ENCODE results near the gene TBC1D10A.
A peak's percentile ranks its signal among the peaks of the same experiment; 100 is the strongest.

Gene TBC1D10A, protein sequence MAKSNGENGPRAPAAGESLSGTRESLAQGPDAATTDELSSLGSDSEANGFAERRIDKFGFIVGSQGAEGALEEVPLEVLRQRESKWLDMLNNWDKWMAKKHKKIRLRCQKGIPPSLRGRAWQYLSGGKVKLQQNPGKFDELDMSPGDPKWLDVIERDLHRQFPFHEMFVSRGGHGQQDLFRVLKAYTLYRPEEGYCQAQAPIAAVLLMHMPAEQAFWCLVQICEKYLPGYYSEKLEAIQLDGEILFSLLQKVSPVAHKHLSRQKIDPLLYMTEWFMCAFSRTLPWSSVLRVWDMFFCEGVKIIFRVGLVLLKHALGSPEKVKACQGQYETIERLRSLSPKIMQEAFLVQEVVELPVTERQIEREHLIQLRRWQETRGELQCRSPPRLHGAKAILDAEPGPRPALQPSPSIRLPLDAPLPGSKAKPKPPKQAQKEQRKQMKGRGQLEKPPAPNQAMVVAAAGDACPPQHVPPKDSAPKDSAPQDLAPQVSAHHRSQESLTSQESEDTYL

DNA sequence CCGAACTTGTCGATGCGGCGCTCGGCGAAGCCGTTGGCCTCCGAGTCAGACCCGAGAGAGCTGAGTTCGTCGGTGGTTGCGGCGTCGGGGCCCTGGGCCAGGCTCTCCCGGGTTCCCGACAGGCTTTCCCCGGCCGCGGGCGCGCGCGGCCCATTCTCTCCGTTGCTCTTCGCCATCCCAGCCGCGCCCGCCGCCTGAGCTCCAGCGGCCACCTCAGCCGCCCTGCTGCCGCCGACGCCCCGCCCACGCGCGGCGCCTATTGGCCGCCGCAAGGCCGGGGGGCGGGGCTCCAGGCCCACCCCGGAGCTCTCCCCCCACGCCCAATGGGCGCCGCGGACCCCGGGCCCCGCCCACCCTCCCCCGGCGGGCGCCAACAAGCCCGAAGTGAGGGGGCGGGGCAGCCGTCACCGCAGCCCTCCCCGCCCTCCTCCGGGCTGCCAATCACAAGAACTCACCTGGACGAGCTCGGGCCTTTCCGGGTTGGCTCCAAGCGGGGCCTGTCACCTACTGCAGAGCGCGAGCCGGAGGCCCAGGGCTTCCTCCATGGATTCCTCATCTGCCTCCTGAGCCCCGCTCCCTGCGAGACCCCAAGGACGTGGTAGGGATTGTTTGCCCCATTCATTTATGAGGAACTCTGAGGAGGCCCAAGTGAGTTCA lies at the start of gene TBC1D10A:
Gene TBC1D10A, minus strand, starts transcription at position 236 of the 657 bp plus-strand sequence. Its CDS starts 60 bp downstream, at position 176.
- peak; percentile 92 for DNase-seq

DNA sequence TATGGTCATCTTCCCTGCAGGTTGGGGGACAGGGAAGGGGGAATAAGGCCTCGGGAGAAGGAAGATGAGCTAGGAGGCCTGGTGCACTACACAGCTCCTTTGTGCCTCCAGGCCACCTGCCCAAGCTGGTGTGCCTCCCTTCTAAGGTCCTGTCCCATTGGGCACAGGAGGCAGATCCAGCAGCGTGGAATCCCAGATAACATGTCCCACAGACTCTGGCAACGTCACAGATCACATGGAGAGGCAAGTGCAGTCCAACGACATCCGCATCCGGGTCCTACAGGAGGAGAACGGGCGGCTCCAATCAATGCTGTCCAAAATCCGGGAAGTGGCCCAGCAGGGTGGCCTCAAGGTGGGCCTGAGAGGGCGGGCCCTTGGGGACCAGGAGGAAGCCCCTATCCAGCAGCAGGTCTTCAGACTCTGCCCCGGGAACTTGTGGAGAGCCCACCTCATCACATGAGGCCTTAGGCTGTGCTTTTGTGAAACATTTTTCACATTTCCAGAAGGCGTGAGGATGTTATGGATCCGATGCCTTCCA lies 48.6 kb upstream of the TBC1D10A start:
- no peak for DNase-seq

DNA sequence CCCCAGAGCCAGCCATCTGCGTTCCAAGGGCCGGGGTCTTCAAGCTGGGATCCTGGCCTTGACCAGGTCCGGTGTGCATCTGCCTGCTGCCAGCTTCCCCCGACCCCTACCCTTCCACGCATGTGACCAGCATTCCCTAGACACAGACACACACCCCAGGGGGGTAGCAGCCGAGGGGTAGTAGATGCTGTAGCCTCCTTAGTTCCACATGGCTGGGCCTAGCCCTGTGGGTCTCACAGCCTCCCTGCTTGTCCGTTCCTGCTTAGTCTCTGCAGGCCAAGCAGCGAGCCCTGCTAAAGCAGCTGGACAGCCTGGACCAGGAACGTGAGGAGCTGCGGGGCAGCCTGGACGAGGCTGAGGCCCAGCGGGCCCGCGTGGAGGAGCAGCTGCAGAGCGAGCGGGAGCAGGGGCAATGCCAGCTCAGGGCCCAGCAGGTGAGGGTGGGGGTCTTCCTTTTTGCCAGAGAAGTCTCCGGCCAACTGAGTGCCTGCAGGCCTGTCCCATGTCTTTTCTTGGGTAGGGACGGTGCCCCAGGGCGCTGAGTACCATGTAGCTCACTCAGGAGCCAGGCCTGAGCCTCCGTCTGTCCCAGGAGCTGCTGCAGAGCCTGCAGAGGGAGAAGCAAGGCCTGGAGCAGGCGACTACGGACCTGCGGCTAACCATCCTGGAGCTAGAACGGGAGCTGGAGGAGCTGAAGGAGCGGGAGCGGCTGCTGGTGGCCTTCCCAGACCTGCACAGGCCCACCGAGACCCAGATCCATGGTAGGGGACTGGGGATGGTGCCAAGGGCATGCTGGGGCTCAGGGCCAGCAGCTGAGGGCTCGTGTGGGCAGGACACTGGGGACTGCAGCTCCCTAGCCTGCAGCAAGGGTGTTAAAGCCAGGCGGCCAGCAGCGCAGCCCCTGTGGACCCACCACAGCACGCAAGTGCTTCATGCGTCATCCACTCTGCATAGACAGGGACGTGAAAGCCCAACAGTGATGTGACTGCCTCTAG lies 46.9 kb upstream of the TBC1D10A start:
- no peak for DNase-seq

- DNase-seq, result no peak
These were observed 46.2 kb upstream of the TBC1D10A start for GRCh38 chr22:30372915-30373314.

DNA sequence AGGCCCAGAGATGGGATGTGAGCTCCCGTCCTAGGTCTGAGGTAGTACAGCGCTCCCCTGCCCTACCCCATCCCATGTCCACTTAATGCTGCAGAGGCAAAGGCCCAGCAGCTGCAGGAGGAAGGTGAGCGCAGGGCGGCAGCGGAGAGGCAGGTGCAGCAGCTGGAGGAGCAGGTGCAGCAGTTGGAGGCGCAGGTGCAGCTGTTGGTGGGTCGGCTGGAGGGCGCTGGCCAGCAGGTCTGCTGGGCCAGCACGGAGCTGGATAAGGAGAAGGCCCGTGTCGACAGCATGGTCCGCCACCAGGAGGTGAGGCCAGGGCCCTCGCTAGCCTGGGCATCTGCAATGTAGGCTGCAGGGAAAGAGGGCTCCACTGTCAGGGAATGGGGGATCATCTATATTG lies 45.2 kb upstream of the TBC1D10A start:
- no peak for DNase-seq

GRCh38 chr22:30371321-30371720 lies 44.6 kb upstream of the TBC1D10A start:
- DNase-seq, result no peak

- no peak for DNase-seq
These were observed 44.0 kb upstream of the TBC1D10A start for GRCh38 chr22:30370641-30371230.

GRCh38 chr22:30368420-30368819 lies 41.7 kb upstream of the TBC1D10A start:
- DNase-seq, result no peak

DNA sequence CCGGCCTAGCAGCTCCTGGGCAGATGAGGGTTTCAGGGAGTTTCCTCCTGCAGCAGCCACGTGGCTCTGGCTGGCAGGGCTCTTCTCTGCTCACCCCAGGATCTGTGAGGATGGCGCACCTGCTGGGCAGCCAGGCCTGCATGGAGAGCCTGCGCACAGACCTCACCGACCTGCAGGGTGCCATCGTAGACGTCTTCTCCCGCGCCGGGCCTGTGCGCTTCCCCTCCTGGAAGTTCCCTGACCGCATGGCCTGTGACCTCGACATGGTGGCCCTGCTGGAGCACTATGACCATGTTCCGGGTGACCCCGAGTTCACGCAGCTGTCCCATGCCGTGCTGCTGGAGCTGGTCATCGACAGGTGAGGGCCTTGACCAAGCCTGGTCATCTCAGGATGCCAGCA lies 39.1 kb upstream of the TBC1D10A start:
- DNase-seq, result no peak

- no peak for DNase-seq
These were observed 36.0 kb upstream of the TBC1D10A start for GRCh38 chr22:30362651-30363281.

- DNase-seq, result no peak
These were observed 35.3 kb upstream of the TBC1D10A start for GRCh38 chr22:30361916-30362650.

DNA sequence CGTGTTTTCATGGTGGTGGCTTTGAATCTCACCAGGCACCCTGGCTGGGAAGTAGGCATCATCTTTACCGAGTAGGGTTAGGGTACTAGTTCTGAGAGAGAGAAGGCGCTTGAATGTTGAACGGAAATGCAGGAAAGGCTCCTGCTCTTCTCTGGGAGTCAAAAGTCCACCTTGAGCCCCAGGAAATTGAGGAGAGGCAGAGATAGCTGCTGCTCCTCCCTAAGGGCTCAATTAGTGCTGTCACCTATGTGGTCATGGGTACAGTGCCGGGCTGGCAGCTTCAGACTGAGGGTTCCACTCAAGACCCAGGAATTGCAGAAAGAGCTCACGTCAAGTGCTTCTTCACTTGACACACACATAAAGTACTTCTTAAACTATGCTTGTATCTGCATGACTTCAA lies 31.8 kb upstream of the TBC1D10A start:
- no peak for DNase-seq

DNA sequence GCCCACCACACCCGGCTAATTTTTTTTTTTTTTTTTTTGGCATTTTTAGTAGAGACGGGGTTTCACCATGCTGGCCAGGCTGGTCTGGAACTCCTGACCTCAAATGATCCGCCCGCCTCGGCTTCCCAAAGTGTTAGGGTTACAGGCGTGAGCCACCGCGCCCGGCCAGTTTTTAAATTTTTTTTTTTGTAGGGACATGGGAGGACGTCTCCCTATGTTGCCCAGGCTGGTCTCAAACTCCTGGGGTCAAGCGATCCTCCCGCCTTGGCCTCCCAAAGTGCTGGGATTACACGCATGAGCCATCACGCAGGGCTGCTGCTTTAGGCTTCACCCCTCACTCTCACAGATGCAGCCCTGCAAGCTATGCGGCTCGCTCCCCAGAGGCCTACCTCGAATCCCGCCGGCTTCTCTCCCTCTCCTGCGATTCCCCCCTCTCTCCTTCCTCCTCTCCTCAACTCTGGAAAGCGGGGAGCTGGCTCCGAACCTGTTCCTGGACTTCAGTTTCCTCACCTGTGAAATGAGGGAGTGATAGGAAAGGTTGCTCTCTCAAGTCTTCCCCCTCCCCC lies 31.0 kb upstream of the TBC1D10A start:
- DNase-seq, result no peak

DNA sequence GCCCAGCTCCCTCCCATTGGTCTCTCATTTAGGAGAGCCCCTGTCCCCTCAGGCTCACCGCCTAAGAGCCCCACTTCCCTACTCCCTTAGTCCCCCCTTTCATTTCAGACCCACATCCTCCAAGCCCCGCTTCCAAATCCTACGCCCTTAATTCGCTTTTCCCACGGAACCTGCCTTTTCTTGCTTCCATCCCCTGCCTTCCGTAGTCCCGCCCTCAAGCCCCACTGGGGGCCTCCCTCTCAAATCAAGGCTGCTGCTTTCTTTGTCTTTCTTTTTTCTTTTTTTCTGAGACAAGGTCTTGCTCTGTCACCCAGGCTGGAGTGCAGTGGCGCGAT lies 30.5 kb upstream of the TBC1D10A start:
- DNase-seq, result no peak

DNA sequence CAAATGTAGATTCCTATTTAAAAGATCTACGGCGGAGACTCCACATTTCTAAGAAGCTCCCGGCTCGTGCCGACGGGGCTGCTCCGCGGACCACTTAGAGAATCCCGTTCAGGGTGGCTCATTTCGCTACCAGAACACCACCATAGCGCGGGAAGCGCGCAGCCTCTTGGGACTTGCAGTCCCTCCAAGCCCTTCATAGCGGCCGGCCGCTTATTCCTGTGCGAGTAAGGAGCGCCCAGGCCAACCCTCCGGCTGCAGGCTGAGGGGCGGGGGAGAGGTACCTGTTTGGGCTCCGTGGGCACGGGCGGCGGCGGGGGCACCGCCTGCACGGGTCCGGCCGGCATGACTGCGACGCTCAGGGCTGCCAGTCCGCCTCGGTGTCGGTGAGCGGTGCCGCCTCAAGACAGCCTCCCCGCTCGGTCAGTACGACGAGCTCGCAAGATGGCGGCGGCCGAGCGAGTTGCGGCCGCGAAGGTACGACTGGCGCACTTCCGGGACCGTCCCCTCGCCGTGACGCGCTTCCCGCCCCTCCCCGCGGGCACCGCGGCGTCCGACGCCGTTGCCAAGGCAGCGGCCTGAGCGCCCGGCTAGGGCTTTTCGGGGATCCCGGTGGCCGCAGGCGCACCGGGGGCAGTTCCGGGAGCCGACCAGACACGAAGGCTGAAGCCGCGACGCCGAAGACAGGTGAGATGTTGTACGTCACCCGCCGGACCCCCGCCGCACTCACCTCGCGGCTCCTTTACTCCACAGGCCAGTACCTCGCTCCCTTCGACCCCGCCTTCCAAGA lies 29.9 kb upstream of the TBC1D10A start, which contains the start of the genes CCDC157 and SF3A1:
Gene CCDC157, plus strand, starts transcription at position 559 of the 787 bp plus-strand sequence. CDS start 8,994 bp downstream, outside the sequence.
Gene SF3A1, minus strand, starts transcription at position 446 of the 787 bp plus-strand sequence. Its CDS starts 102 bp downstream, at position 344.
- DNase-seq, result peak; percentile 89

- no peak for DNase-seq
These were observed 27.9 kb upstream of the TBC1D10A start for GRCh38 chr22:30354644-30355043.

DNA sequence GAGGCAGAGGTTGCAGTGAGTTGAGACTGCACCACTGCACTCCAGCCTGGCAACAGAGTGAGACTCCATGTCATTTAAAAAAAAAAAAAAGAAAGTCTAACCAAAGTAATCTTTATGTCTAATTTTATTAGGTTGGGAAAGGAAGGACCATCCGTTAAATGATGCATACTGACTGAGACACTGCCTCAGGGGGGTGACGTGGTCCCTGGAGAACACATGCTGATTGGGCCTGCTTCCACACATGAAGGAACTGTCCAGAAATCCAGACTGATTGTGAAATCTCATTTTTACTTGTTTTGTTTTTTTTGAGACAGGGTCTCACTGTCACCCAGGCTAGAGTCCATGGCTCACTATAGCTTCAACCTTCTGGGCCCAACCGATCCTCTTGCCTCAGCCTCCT lies 24.5 kb upstream of the TBC1D10A start:
- DNase-seq, result no peak

DNA sequence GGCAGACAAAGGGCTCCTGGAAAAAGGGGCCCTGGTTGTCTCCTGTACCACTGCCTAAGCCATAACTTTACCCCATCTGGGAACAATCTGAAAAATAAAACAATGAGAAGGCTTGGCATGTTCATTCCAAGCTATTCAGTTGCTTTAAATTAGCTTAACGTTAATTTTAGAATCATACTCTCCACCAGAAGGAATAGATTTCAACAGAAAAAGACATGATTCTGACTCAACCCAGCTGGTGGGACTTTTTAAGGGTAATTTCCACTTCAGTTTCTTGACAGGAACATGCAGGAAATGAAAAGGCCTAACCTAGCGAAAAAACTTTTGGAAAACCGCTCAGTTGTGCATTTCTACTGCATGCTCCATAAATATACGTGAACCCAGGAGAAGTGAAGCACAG lies 22.1 kb upstream of the TBC1D10A start:
- no peak for DNase-seq

GRCh38 chr22:30348404-30348803 lies 21.7 kb upstream of the TBC1D10A start:
- no peak for DNase-seq

Data from stimulated activated CD4-positive, alpha-beta T cell treated with anti-CD3 and anti-CD28 coated beads, Interleukin-4, amount 100 ng/mL, for 24 hours (primary cell).